Left renal cortex interstitium (tissue), 4 donors: ENCODE data around the gene TMEM132D. TPM values are rescaled to one million over a fixed set of nuclear protein-coding genes. Genes with fewer than 3 reads are reported as not detected.
A peak's percentile ranks its signal among the peaks of the same experiment; 100 is the strongest.

Experiments
- DNase-seq, 4 donors: peaks; one replicate each; pipeline ENCODE4 v3.0.0-alpha.2; 2013; ENCODE audit warnings: low read depth in 4 of 4, low spot score in 2 of 4, missing footprints in 1 of 4
- polyA plus RNA-seq, 4 donors: library from polyadenylated mRNA; unstranded; fragments of 120-200 nt; gene quantifications; one replicate each; pipeline ENCODE4 v1.2.1, GENCODE V29; 2013; ENCODE audit not compliant: insufficient read length in 4 of 4

The TMEM132D gene
- polyA plus RNA-seq, 4 donors, result 1.2 to 2.3 (median 2.0) TPM

GRCh38 chr12:129483111-129483893 lies 420.5 kb downstream of the TMEM132D start:
- no peak for DNase-seq

- no peak for DNase-seq
Observed at GRCh38 chr12:129481921-129482320, 421.9 kb downstream of the TMEM132D start.

GRCh38 chr12:129470196-129470595 lies 433.6 kb downstream of the TMEM132D start:
- no peak for DNase-seq

- DNase-seq, result no peak
Observed at GRCh38 chr12:129467726-129468125, 436.1 kb downstream of the TMEM132D start.

GRCh38 chr12:129467289-129467688 lies 436.5 kb downstream of the TMEM132D start:
- no peak for DNase-seq

- peak in 1 of 4 donors; percentile 2 for DNase-seq
Observed at GRCh38 chr12:129466499-129466898, 437.3 kb downstream of the TMEM132D start.

GRCh38 chr12:129459886-129460285 lies 443.9 kb downstream of the TMEM132D start:
- no peak for DNase-seq

- no peak for DNase-seq
Observed at GRCh38 chr12:129446696-129447095, 457.1 kb downstream of the TMEM132D start.

GRCh38 chr12:129440278-129440677 lies 463.5 kb downstream of the TMEM132D start:
- DNase-seq, result no peak

- no peak for DNase-seq
Observed at GRCh38 chr12:129434790-129435189, 469.0 kb downstream of the TMEM132D start.

GRCh38 chr12:129428240-129428936 lies 475.4 kb downstream of the TMEM132D start:
- no peak for DNase-seq

GRCh38 chr12:129423041-129423580 lies 480.7 kb downstream of the TMEM132D start:
- DNase-seq, result no peak

- DNase-seq, result no peak
Observed at GRCh38 chr12:129413295-129413694, 490.5 kb downstream of the TMEM132D start.

GRCh38 chr12:129409281-129409680 lies 494.5 kb downstream of the TMEM132D start:
- DNase-seq, result no peak

- DNase-seq, result no peak
Observed at GRCh38 chr12:129404556-129404955, 499.3 kb downstream of the TMEM132D start.

- DNase-seq, result no peak
Observed at GRCh38 chr12:129401572-129401971, 502.3 kb downstream of the TMEM132D start.

- DNase-seq, result no peak
Observed at GRCh38 chr12:129394177-129394825, 509.5 kb downstream of the TMEM132D start.

- no peak for DNase-seq
Observed at GRCh38 chr12:129393357-129393937, 510.4 kb downstream of the TMEM132D start.

GRCh38 chr12:129385637-129385990 lies 518.2 kb downstream of the TMEM132D start:
- no peak for DNase-seq

- DNase-seq, result no peak
Observed at GRCh38 chr12:129383956-129384355, 519.9 kb downstream of the TMEM132D start.

- DNase-seq, result no peak
Observed at GRCh38 chr12:129381715-129382114, 522.1 kb downstream of the TMEM132D start.
